Stomach (tissue), 9 donors: ENCODE measurements around the gene SYT7. TPM values are rescaled to one million over a fixed set of nuclear protein-coding genes. Genes with fewer than 3 reads are reported as not detected.

ENCODE experiments used
- DNase-seq, 2 donors: peaks; one replicate each; pipeline versions ENCODE4 v3.0.0 to v3.0.0-alpha.2; 2013 to 2019
- H3K27ac ChIP-seq, 5 donors: fragments of 200-600 bp in 4 of 5; sonication (generic) in 4 of 5; one replicate each; pipeline ENCODE4 v1.5.1; 2013 to 2019; ENCODE audit warnings: mild to moderate bottlenecking in 1 of 5, moderate library complexity in 1 of 5
- H3K27me3 ChIP-seq, 3 donors: fragments of 200-600 bp; sonication (generic); one replicate each; pipeline ENCODE4 v1.5.1; 2017 to 2019; ENCODE audit warnings: mixed run types in 1 of 3
- H3K36me3 ChIP-seq, 4 donors: fragments of 200-600 bp; sonication (generic); 1 replicate in 3 of 4; 2 replicates in 1 of 4; pipeline ENCODE4 v1.5.1; 2016 to 2019
- H3K4me1 ChIP-seq, 4 donors: fragments of 200-600 bp; sonication (generic); one replicate each; pipeline ENCODE4 v1.5.1; 2016 to 2019
- H3K4me3 ChIP-seq, 4 donors: fragments of 200-600 bp; sonication (generic) in 3 of 4; one replicate each; pipeline ENCODE4 v1.5.1; 2016 to 2019; ENCODE audit warnings: mild to moderate bottlenecking in 1 of 4
- H3K9me3 ChIP-seq, 4 donors: fragments of 200-600 bp; sonication (generic); one replicate each; pipeline ENCODE4 v1.5.1; 2016 to 2019
- EP300 ChIP-seq: sonication (generic); formaldehyde crosslinking; IDR thresholded peaks from one replicate; pipeline ENCODE4 v1.6.1; 2017; ENCODE audit warnings: antibody characterized with exemption
- POLR2A ChIP-seq, 4 donors: fragments of 450-650 bp; IDR thresholded peaks; one replicate each; pipeline ENCODE4 v1.6.1; 2016; ENCODE audit warnings: antibody characterized with exemption in 4 of 4, control low read depth in 2 of 4, mild to moderate bottlenecking in 1 of 4, moderate library complexity in 1 of 4
- POLR2AphosphoS5 ChIP-seq, 3 donors: sonication (generic); formaldehyde crosslinking; IDR thresholded peaks; one replicate each; pipeline ENCODE4 v1.6.1; 2016; ENCODE audit warnings: antibody characterized with exemption in 3 of 3
- WGBS, 5 donors: extraction: QIAGEN DNeasy Blood & Tissue Kit in 3 of 5; methylation state at CpG; one replicate each; pipeline versions ENCODE4 v1.1.5 to v1.1.7; 2013 to 2018; 5-methylcytosine and 5-hydroxymethylcytosine counted together
- intact Hi-C: fragments of 100-400 bp; cut with DNase I; formaldehyde crosslinking; loops from one replicate; pipeline ENCODE4 v1.15.1; 2023; ENCODE audit warnings: low total_unique reads
- polyA plus RNA-seq, 3 donors: library from polyadenylated mRNA; stranded (reverse); fragments of 200-250 nt; gene quantifications; one replicate each; pipeline ENCODE4 v1.2.3, GENCODE V29; 2013
- total RNA-seq, 5 donors: library from RNA; depleted of rRNA; stranded (reverse); fragments of >200 nt; gene quantifications; one replicate each; pipeline versions ENCODE4 v1.1.0 to v1.2.3, GENCODE V29; 2014 to 2016
- TF ChIP-seq, protein P1 (sequence below), 7 experiments: fragments of 450-650 bp in 4 of 7; fragments of 200-600 bp in 3 of 7; sonication (generic) in 3 of 7; IDR thresholded peaks; one replicate each; pipeline ENCODE4 v1.5.1; 2016 to 2019; ENCODE audit warnings: antibody characterized with exemption in 7 of 7, control low read depth in 2 of 7, mild to moderate bottlenecking in 1 of 7
- donor health status: healthy with polysubstance abuse.
- donor health status: Bipolar disorder and iron deficiency.
- donor health status: healthy.

SYT7 gene
- total and polyA plus RNA-seq, 8 donors, result 0.92 to 8.4 (median 1.4) TPM; not detected in 1

DNA sequence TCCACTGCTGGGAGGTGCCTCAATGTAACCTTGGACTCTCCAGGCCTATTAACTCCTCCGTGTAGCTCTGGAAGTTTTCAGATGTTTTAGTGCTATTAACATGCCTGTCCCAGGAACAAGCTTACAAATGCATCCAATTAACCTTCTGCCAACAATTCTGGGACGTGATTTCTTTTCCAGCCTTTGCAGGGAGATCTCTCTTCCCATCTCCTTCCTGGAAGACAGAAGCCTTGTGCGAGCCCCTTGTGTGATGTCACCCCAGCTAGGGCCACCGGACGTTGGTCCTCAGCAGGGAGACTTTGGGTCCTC is 47.7 kb upstream of the SYT7 start:
- H3K27me3 ChIP-seq, result peaks cover 0 to 7% (median 0%) of the 10 kb centered on the region in 3 donors
- intact Hi-C loops, result no loop called here
- peaks cover 7 to 23% (median 20%) of the 10 kb centered on the region in 4 donors for H3K4me1 ChIP-seq
- 66 to 84% (median 75%) methylated on average over 4 to 5 of the region's 5 CpGs for WGBS, 5 donors
- no peaks in the 10 kb centered on the region for H3K9me3 ChIP-seq
- no peak overlapping the region for H3K4me3 ChIP-seq
- no peak for TF ChIP-seq POLR2A (IDR thresholded peaks at IDR 0.05)
- TF ChIP-seq POLR2AphosphoS5 (IDR thresholded peaks at IDR 0.05), result no peak
- TF ChIP-seq, protein P1, sequence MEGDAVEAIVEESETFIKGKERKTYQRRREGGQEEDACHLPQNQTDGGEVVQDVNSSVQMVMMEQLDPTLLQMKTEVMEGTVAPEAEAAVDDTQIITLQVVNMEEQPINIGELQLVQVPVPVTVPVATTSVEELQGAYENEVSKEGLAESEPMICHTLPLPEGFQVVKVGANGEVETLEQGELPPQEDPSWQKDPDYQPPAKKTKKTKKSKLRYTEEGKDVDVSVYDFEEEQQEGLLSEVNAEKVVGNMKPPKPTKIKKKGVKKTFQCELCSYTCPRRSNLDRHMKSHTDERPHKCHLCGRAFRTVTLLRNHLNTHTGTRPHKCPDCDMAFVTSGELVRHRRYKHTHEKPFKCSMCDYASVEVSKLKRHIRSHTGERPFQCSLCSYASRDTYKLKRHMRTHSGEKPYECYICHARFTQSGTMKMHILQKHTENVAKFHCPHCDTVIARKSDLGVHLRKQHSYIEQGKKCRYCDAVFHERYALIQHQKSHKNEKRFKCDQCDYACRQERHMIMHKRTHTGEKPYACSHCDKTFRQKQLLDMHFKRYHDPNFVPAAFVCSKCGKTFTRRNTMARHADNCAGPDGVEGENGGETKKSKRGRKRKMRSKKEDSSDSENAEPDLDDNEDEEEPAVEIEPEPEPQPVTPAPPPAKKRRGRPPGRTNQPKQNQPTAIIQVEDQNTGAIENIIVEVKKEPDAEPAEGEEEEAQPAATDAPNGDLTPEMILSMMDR (IDR thresholded peaks at IDR 0.05), result no peak
- no peak for TF ChIP-seq EP300
- no peak for DNase-seq
- H3K27ac ChIP-seq, result no peak overlapping the region
- no peaks in the 10 kb centered on the region for H3K36me3 ChIP-seq

DNA sequence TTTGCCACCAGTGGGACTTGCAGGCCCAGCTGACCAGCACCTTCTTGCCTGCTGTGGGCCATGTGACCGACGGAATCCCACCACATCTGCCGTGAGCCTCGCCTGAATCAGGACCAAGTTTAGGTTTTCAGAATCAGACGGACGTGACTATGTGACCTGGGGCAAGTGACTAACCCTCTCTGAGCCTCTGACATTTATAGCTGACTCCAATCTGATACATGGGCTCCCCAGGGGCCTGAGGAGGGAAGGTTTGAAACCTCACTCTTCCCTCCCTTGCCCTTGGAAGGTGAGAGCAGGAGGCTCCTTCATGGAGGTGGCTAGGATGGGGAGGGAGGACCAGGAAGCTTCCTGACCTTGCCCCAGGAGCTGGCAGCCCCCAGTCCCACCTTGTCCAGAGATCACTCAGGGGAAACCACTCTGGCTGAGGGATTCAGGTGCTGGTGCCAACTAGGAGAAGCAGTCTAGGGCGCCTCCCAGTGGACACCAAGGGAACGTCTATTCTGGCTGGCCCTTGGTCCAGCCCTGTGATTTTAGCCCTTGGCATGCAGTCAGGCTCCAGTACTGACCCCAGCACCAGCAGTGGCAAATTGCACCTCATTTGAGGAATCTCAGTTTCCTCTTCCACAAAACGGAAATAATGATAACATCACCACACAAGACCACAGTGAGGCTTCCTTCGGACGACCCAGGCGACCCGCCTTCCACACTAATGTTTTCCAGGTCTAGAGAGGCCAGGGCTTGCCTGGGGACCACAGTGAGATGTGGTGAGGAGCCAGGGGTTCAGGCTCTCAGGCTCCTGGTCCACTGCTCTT is 47.2 kb upstream of the SYT7 start:
- 57 to 81% (median 64%) methylated on average over 11 to 13 of the region's 13 CpGs for WGBS, 5 donors
- intact Hi-C loops, result no loop called here
- Histone ChIP-seq H3K4me1 (peaks cover 7 to 23% (median 20%) of the 10 kb centered on the region in 4 donors), H3K4me3 (no peak overlapping the region), H3K9me3 (no peaks in the 10 kb centered on the region), H3K27ac (peak overlapping the region in 2 of 5 donors; percentile 8 to 71), H3K27me3 (peaks cover 0 to 4% (median 0%) of the 10 kb centered on the region in 3 donors), H3K36me3 (no peaks in the 10 kb centered on the region)
- peak; percentile 81 to 86 for DNase-seq
- TF ChIP-seq POLR2AphosphoS5 (IDR thresholded peaks at IDR 0.05), result peak in 1 of 3 donors; percentile 15
- TF ChIP-seq, protein P1 (IDR thresholded peaks at IDR 0.05), result peak in 5 of 7 experiments; percentile 64 to 85 (median 80)
- TF ChIP-seq EP300, result no peak
- TF ChIP-seq POLR2A (IDR thresholded peaks at IDR 0.05), result no peak

DNA sequence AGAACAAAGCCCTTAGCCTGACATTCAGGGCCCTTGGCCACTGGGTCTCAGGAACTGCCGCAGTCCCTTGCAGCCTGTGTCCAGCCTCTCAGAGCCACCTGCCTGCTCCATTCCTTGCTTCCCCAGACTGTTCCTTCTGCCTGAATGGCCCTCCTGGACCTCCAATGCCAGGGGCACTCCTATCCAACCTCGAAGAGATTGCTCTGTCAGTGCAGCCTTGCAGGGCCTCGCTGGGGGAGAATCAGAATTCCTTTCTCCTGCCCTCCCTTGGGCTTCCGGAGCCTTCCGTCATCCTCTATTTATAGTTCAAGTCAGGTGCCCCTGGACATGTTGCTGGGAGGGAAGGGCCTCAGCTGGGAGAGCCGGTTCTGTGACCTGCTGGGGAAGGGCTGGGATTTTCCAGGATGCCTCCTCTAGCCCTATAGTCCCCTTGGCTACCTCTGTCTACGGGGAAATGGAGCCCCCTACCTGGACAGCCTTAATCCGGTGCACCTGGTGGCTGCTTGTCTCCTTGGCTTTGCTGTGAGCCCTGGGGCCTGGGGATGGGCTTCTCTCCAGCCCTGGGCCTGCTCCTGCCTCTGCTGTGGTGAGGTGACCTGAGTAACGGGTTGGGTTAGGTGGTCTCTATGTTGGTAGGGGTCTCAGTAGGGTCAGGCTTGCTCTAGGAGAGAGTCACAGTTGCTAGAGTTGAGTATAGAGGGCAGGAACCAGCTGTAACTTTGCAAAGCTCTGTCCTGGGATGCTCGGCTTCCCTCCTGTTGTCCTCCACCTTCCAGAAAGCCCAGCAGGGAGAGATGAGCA is 45.9 kb upstream of the SYT7 start:
- H3K4me3 ChIP-seq, result no peak overlapping the region
- no peaks in the 10 kb centered on the region for H3K9me3 ChIP-seq
- intact Hi-C loops, result no loop called here
- peaks cover 7 to 23% (median 20%) of the 10 kb centered on the region in 4 donors for H3K4me1 ChIP-seq
- TF ChIP-seq EP300 (no peak), POLR2AphosphoS5 (IDR thresholded peaks at IDR 0.05) (peak in 1 of 3 donors; percentile 11), POLR2A (IDR thresholded peaks at IDR 0.05) (no peak)
- TF ChIP-seq, protein P1 (IDR thresholded peaks at IDR 0.05), result peak in 1 of 7 experiments; percentile 14
- peak; percentile 89 to 96 for DNase-seq
- 35 to 43% (median 41%) methylated on average over 7 to 10 of the region's 10 CpGs for WGBS, 5 donors
- peak overlapping the region; percentile 39 to 72 (median 60) for H3K27ac ChIP-seq
- peaks cover 0 to 6% (median 0%) of the 10 kb centered on the region in 3 donors for H3K27me3 ChIP-seq
- no peaks in the 10 kb centered on the region for H3K36me3 ChIP-seq

DNA sequence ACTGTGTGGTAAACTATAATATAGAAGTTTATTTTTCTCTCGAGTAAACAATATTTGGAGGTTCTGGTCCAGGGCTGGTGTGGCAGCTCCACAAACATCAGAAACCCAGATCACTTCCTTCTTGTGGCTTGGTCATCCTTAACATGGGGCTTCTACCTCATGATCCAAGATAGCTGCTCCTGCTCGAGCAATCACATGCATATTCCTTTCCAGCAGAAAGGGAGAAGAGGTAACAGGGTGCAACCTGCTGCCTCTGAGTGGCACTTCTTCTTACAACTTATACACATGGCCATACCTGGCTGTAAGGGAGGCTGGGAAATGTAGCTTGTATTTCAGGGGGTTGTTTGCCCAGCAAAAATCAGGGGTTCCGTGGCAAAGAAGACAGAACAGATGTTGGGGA is 44.6 kb upstream of the SYT7 start:
- no peak for TF ChIP-seq POLR2A (IDR thresholded peaks at IDR 0.05)
- TF ChIP-seq, protein P1 (IDR thresholded peaks at IDR 0.05), result no peak
- no peak for TF ChIP-seq POLR2AphosphoS5 (IDR thresholded peaks at IDR 0.05)
- no peak for TF ChIP-seq EP300
- peaks cover 0 to 16% (median 0%) of the 10 kb centered on the region in 3 donors for H3K27me3 ChIP-seq
- no peaks in the 10 kb centered on the region for H3K9me3 ChIP-seq
- H3K27ac ChIP-seq, result no peak overlapping the region
- intact Hi-C loops, result no loop called here
- no peak overlapping the region for H3K4me3 ChIP-seq
- no peak for DNase-seq
- H3K4me1 ChIP-seq, result peaks cover 7 to 23% (median 20%) of the 10 kb centered on the region in 4 donors
- WGBS, 5 donors, result 85 to 93% (median 91%) methylated on average over 3 of the region's 3 CpGs
- no peaks in the 10 kb centered on the region for H3K36me3 ChIP-seq
